Kidney glomerular epithelial cell (primary cell): ENCODE measurements around the gene CNPY1.

ENCODE experiments used
- DNase-seq: peaks from one replicate; lab custom pipeline; 2025; lab: John Stamatoyannopoulos, UW

The CNPY1 gene

DNA sequence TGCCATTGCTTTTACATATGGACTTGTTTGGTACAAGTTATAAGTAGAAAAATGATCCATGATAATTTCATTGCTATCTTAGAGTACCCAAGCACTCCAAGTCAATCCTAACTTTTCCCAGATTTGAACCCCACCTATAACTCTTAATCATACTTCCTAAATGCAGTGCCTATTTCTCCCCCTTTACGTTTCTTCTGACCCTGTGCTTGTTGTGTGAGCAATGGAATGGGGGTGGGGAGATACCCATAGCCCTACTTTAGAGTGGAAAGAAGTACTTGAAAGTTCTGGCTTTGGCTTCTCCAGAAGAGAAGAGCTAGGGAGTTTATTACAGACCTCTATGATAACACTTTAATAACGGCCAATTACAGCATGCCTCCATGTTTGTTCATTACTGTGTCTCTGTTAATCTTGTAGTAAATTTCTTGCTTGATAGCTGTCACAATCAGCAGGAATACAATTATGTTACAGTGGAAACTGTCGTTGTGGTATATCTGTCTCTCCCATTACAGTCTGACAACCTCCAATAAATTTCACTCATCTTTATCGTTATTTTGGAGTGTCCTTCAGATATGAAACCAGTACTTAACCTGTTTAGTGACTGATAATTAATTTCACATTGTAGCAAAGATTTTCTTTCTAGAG lies 34.0 kb downstream of the CNPY1 start:
- DNase-seq, result no peak

DNA sequence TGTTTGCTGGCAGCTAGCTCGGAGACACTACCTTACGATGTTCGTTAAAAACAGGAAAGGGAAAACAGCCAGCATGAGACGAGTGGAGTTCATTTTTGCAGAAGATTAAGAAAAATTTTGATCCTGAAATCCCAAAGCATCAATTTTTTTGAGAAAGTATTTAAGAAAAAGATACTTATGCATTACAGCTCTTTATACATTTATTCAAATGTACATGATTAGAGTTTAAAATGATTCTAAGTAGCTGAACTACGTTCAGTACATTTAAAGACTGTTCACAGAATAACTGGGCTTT lies 34.7 kb downstream of the CNPY1 start:
- DNase-seq, result no peak

DNA sequence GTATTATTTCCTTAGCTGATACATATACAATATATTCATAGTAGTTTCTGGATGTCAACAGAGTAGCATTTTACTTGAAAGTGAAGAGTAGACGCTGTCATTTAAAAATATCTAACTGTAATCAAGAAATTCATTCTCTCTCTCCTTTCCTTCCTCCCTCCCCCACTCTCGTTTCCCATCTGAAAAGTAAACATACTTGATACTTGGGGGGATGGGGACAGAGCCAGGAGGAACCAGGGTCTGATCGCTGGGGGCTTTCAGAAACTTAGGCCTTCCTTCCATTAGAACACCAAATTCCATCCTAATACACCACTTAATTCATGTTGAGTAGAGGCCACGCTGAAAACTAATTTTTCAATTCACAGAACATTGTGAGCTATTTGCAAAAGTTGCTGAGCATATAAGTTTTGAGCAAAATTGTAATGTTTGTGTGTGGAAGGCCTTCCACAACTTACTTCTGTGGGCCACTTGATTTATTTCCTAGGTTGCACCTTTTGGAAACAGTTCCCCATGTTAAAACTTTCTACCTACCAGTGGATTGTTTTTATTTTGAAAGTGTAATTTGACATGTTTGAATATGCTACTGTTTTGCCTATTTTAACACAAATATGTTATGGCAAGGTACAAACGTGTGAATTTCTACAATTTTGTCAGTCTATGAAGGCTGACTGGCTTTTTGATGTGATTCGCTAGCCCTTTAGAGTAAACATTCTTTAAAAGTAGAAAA lies 35.2 kb downstream of the CNPY1 start:
- no peak for DNase-seq

DNA sequence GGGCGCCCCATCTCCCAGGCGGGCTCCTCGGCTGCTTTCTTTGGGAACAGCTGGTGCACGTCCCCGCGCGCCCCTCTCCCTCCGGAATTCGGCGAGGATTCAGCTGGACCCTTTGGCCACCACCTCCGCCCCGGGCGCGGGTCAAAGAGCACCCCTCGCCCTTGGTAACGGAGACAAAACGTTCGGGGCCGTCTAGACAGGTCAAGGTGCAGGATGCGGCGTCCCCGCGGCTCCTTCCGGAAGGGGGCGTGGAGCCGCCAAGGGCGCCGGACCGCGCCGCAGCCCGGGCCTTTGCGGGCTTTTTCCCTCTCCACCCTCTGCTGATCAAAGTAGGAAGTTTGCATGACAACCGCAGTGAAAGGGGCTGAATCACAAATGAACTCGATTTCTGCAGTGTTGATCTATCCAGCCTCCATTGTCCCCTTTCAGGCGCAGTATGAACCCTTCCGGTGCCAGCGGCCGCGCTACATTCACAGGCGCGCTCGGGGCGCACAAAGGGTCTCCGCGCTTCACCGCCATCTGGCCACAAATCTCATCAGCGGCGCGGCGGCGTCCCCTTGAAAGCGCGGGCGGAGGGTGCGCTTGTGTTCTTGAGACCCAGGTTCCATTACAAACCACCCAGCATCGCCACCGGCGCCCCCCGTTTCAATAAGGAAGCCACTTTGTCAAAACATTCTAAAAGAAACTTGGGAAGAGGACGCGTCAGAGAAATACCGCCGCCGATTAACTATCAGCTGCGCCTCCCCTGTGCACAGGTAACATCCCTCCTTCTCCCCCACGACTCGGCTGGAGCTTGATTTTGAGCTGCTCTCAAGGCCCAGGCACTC lies 36.4 kb downstream of the CNPY1 start:
- DNase-seq, result no peak

DNA sequence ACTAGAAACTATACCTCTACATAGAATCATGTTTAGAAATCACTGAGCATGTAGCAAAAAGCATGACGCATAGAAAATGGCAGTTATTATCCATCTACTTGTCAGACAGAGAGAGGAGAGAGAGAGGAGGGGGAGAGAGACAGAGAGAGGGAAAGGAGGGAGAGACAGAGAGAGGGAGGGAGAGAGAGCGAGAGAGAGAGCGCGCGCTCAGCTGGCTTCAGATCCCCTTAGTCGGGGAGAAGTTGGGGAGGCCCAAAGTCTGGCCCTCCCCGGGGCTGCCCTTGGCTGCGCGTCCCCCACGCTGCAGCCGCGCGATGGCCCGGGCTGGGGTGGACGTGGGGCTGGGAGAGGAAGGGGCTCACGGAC lies 37.0 kb downstream of the CNPY1 start:
- DNase-seq, result no peak

DNA sequence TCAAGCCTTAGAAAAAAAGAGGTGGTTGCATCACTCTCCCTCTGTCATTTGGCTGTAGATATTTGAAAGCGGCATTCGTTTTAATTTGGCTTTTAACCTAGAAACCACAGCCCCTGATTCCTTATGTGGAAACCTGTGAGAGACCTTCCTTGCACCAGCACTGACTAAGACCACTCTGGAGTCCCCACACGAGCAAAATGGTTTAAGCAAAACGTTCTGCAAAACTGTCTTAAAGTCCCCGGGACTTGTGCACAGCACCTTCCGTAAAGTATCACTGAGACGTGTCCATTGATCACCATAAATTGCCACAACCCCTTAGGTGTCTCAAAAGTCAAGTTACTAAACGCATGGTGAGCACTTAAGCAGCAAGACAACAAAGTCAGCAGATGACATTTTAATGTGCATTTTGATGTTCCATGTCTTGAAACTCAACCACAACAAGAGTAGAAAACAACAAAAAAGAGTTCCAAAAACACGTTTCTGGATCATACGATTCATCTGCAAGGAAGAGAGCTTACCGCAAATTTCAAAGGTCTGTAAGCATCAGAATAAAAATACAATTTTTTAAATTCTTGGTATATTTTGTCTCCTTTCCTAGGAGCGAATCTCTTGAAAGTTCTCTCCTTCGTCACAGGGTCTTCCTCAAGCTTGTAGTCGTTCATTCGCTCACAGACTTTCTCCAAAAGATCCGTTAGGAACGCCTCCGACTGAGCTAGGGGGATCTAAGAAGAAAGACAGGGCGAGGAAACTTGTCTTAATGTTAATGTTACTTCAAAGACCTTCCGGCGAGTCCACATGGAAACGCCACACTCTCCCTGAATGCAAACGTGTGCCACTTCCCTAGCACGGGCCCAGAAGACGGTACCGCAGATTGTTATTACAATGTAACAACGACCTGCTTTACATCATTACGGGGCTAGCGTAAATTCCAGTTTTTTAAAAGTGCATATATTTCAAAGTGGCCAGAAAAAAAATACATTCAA lies 37.7 kb downstream of the CNPY1 start:
- DNase-seq, result no peak

DNA sequence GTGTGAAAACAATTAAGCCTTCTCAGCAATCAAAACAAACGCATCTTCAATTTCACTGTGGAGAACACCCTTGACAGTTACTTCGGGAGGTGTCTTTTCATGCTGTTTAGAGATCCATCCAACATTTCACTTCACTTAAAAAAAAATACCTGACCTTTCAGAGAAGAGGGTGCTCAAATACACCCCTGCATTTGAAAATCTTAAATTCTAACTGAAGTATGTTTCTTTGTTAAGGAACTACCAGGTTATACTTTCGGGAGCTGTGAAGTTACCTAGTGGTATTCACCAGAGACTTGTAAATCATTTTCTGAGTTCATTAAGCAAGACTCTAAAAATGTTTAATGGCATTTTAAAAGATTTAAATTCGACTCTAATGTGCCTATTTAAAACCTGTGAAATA lies 38.8 kb downstream of the CNPY1 start:
- no peak for DNase-seq

DNA sequence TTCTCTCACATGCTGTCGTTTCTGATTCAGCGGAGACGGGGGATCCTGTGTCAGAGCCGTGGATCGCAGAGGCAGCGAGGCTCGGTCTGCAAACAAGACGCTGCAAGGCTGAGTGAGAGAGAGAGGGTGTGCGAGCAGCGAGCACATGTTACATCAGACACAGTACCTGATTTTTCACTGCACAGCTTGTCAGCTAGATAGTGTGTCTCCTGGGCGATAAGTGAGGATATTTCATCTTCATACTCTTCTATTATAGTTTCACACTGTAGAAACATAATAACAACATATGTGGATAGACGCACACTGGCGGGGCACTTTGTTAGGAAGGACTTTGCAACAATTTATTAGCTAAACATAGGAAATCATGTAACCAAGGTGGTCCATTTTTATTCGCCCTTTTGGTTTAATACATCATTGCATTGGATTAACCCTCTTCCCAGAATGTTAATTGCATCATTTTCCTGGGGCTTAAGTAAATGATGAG lies 39.5 kb downstream of the CNPY1 start:
- DNase-seq, result no peak

DNA sequence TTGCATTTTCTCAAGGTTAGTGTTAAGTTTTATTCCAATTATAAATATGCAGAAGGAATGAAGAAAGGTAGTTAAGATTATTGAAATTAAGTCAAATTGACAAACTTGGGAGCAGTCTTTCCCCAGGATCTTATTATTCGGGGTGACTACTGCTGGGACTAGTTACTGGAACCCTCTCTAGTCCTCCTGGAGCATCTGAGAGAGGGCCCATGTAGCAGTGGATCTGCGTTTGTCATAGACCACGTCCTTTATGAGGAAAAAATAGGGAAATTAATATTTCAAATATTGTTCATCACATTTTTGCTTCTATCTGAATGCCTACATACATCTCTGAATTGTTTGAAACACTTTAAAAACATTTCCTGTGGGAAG lies 41.0 kb downstream of the CNPY1 start:
- no peak for DNase-seq

DNA sequence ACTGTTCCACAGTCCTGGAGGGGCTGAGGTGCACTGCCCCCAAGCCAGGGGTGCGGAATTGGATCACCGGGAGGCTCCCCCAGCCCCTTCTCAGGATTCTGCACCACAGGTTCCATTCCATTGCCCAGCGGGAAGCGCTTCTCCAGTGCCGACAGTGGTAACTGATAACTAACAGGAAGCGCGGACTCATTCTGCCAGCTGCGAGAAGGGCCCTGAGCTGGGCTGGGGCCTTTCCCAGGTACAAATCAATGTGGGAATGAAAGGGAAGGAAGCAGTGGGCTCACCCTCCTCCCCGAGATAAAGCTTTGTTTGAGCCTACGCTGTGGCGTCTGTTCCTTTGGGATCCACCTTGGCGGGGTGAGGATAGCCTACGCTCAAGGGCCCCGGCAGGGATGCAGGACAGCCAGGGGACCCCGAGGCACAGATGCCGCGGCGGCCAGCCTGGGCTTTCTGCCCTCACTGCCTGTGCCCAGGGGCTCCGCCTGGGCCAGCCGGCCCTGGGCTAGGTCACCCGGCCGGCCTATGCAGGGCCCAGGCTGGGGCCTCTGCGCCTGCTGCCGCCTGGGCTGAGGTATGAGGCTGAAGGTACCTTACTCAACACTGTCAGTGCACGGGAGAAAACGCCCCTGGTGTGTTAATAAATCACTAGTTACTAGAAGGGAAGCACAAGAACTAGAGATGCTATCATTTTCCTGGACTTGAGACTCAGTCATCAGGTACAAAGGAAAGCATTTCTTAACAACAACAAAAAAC lies 49.0 kb downstream of the CNPY1 start:
- no peak for DNase-seq

DNA sequence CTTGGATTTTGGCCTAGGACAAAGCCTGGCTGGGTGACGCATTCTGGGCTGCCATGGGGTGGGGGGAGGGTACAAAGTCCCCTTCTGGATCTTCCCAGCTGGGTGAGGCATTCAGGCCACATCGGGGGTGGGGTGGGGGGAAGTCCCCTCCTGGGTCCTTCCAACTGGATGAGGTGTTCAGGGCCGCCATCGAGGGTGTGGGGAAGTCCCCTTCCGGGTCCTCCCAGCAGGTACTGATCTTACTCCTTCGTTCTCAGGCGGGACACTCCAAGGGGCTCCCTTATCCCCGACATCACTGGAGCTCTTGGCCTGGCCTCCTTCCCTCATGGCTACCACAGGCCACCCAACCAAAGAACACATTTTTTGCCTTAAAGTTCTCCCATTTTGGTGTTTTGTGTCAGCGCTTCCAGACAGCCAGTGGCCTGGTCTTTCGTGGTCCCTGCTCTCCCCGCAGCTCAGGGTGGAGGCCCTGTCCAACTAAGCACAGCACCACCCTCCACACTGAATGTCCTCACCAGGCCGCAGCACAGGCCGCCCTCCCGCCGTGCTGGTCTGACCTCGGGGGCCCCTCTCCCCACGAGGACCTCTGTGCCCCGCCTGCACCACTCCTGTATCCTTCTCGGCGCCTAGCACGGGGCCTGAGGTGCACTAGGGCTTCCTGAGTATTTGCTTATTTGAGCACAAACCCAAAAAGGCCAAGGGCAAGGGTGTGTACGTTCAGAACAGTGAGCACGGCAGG lies 49.9 kb downstream of the CNPY1 start:
- no peak for DNase-seq

DNA sequence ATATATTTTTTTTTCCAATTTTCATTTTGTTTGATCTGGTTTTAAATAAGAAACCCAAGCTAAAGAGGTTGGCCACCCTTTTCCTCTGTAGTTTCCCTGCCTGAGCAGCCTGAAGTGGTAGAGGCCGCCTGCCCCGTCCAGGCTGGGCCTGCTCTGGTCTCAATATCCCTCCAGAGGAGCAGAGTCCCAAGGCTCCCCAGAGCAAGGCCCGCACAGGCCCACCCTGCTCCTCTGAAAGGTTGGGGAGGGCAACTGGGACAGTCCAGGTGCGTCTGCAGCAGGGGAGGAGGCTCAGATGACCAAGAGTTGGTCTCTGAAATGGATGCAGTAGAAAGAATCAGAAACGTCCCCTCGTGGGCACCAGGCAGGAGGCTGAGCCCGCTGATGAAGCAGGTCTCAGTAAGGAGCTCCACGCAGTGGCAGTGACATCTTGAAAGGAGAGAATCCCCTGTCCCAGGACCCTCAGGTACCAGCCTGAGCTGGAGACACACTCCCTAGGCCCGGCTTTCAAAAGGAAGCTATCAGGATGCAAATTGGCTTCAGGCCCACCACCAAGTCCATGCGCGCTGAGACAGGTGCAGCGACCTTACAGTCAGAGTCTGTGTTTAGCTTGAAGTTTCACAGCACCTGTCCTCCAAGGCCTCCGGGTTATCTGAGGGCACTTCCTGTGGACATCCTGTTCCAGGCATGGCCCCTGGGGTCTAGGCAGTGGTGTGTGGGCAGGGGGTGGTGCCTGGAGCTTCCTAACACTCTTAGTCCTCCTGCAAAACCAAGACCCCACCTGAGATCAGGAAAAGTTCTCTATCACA lies 50.7 kb downstream of the CNPY1 start:
- DNase-seq, result no peak

DNA sequence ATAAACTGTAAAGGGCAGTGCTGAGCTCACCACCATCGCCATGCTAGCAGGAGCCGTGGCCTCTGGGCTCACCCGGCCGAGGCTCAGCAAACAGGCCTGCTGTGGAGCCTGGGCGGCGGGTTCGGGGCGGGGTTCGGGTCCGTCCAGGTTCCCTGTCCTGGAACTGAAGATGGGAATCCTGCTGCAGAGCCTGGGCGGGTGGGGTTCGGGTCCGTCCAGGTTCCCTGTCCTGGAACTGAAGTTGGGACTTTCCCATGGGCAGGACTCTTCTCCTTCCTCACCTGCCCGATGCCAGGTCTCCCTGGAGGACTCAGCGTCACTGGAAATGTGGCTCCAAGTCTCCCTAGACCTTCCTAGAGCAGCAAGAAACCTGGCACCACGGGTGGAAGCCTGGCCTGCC lies 51.8 kb downstream of the CNPY1 start:
- DNase-seq, result no peak

DNA sequence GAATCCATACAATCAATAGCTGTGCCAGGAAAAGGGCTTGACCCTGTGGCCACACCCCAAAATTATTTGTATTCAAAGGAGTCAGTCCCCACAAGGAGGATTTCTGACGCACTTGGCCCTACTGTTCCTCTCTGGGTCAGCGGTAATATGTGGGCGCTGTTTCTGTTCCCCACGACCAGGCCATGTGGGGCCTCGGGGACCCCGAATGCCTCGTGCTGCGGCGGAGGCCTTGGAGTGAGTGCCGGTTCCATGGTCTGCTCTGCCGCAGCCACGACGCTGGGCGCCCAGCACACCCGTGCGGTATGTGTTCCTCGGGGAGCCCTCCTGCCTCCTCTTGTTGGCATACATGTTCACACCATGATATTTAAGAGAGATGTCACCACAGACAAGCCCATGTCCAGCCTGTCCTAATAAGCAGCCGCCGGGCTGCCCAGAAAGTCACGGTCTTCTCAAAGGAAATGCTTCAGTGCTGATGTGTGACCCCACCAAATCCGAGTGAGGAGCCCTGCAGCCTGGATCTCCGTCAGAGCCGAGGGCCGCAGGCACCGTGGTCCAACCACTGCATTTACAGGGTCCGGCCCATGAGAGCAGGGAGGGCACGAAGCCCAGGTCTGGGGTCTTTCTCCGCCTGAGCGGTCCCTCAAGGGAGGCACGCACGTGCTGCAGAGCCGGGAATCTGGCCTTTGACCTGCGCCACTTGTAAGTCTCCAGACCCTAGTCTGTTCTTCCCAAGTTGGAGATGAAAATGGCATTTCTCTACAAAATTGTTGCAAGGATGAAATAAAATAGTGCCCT lies 52.4 kb downstream of the CNPY1 start:
- DNase-seq, result no peak

DNA sequence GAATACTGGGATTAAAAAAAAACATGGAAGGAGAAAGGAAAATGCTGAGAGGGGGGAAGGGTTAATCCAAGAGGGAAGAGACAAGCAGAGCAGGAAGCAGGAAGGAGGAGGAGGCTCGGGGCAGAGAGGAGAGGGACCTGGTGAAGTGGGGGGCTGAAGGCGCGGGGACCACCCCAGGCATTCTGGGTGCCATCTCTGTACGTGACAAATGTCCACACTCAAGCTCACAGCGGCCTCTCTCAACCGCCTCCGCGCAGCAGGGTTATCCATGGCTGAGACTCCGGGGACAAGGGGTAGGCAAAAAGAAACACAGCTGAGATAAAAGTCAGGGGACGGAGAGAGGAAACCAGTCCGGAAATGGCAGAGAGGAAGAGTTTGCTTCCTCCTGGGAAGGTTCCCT lies 54.5 kb downstream of the CNPY1 start:
- DNase-seq, result no peak

DNA sequence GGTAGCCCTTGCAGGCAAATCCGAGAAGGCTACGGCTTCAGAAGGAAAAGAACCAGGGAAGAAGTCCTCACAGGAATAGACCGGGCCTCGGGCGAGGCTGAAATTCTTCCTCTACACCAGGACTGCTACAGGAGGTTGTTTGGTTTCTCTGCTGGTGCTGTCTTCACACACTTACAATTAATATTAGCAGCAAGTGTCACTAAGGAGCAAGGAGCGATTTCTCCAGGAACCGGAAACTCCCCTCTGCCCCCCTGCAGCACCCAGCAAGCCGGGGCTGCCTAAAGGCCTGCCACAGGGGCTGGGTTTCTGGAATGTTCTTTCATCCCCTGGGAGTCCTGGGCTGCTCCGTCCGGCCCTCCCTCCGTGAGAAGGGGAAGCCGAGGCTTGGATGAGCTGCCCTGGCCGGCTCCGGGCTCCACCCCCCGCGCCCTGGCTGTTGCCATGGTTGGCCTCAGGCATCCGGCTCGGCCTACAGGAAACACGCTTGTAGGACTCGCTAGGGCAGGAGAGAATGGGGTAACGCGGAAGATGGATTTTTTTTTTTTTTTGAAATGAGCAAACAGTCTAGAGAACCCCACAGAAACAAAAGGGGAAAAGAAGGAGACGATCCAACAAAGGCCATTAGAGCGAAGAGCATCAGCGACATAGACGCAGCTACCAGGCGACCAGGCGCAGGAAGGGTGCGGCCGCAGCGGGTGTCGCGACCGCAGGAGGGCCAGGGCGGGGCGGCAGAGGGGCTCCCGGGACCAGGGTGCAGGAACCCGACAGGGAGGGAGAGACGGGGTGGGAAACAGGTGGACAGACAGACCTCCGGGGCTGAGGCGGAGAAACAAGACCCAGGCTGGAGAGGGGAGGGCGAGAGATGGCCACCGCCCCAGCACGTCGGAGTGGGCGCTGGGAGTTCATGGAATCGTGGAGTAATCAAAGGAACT lies 55.4 kb downstream of the CNPY1 start:
- no peak for DNase-seq

DNA sequence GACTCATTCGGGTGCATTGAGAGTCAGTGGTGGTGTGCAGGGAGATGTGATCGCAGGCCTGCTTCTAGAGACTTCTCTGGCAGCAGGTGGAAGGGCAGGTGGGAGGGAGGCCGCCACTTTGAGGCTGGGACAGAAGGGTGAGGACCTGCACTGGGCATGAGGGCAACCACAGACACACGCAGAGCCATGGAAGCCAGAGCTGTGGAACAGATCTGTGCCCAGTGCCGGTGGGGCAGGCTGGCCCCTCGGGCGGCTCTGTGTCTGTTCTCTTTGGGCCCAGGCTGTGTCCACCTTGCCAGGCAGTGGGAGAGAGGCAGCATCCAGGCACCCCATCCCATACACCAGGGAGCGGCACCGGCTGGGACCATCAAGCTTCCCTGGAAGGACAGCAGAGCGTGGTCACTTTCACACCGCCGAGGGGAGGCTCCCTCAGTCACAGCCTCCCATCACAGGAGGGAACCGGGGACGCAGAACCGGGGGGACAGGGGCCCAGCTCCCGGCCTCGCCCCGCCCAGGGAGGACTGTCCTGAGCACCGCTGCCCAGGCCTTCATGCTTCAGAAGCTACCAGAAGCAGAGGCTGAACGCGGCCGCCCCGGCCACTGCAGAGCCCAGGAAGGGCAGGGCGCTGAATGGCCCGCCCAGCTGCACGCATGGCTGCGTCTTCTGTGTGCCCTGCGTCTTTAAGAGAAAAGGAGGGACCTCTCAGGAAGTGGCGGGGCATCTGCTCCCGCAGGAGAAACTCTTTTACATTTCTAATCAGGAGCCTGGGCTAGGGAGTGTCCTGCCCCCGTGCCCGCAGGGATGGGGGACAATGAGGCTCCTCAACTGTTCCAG lies 56.3 kb downstream of the CNPY1 start:
- no peak for DNase-seq
